Caco-2 (cell line): Measurements from ENCODE around the gene AGPS. TPM values are rescaled to one million over a fixed set of nuclear protein-coding genes. Genes with fewer than 3 reads are reported as not detected.

Source experiments
- BruUV-seq: library from RNA; stranded (reverse); fragments of 400-500 nt; replicated peaks from 2 replicates; lab custom pipeline; 2021; lab: Mats Ljungman, UMichigan
- CTCF ChIA-PET: fragments of 300-600 bp; sonication (Branson Sonifier 250); formaldehyde crosslinking; loops from one replicate; lab custom pipeline; 2022; ENCODE audit warnings: antibody characterized with exemption; lab: Charles Lee
- POLR2A ChIA-PET: fragments of 300-600 bp; sonication (Branson Sonifier 250); formaldehyde crosslinking; loops from one replicate; lab custom pipeline; 2022; ENCODE audit warnings: antibody characterized with exemption; lab: Charles Lee
- DNase-seq, 2 experiments: peaks; one replicate each; pipeline versions ENCODE4 v3.0.0 to v3.0.0-alpha.2; 2020 to 2022
- H3K27me3 ChIP-seq: replicated peaks from 2 replicates; pipeline ENCODE4 v1.6.0; 2011; ENCODE audit warnings: low read length; ENCODE audit not compliant: control insufficient read depth, insufficient read depth
- H3K36me3 ChIP-seq: 2 replicates; pipeline ENCODE4 v1.5.1; 2011; ENCODE audit warnings: low read length; ENCODE audit not compliant: control insufficient read depth, insufficient read depth
- H3K4me1 ChIP-seq: fragments of 250-450 bp; sonication (Bioruptor Pico); 2 replicates; pipeline ENCODE4 v1.5.1; 2020; ENCODE audit warnings: mild to moderate bottlenecking
- H3K4me3 ChIP-seq: 2 replicates; pipeline ENCODE4 v1.5.1; 2011; ENCODE audit warnings: low read depth, mild to moderate bottlenecking, control low read depth, low read length
- H3K9me3 ChIP-seq: fragments of 250-450 bp; sonication (Bioruptor Pico); 2 replicates; pipeline ENCODE4 v1.5.1; 2020; ENCODE audit warnings: mild to moderate bottlenecking, moderate library complexity
- H3K27ac Mint-ChIP-seq: one replicate; pipeline ENCODE4 v1.8.0; 2022; ENCODE audit warnings: mixed read lengths; ENCODE audit not compliant: unreplicated experiment
- H3K27me3 Mint-ChIP-seq: one replicate; pipeline ENCODE4 v1.8.0; 2022; ENCODE audit warnings: mixed read lengths; ENCODE audit not compliant: insufficient read depth, unreplicated experiment
- H3K36me3 Mint-ChIP-seq: one replicate; pipeline ENCODE4 v1.8.0; 2022; ENCODE audit warnings: mild to moderate bottlenecking, mixed read lengths; ENCODE audit not compliant: insufficient read depth, unreplicated experiment
- H3K4me1 Mint-ChIP-seq: one replicate; pipeline ENCODE4 v1.8.0; 2022; ENCODE audit warnings: low read depth, mixed read lengths; ENCODE audit not compliant: unreplicated experiment
- H3K4me3 Mint-ChIP-seq: one replicate; pipeline ENCODE4 v1.8.0; 2022; ENCODE audit warnings: mild to moderate bottlenecking, moderate library complexity, mixed read lengths; ENCODE audit not compliant: unreplicated experiment
- H3K9me3 Mint-ChIP-seq: one replicate; pipeline ENCODE4 v1.8.0; 2022; ENCODE audit warnings: mixed read lengths; ENCODE audit not compliant: unreplicated experiment
- intact Hi-C: fragments of 100-400 bp; cut with micrococcal nuclease; formaldehyde crosslinking; loops from one replicate; pipeline ENCODE4 v1.10.0; 2022; ENCODE audit not compliant: unreplicated experiment
- total RNA-seq: library from RNA; stranded (reverse); gene quantifications from 2 replicates; pipeline ENCODE4 v1.2.3, GENCODE V29; 2022
- TF ChIP-seq, protein P1 (sequence below), 2 experiments: fragments of 200-600 bp in 1 of 2; IDR thresholded peaks; 1 replicate in 1 of 2; 2 replicates in 1 of 2; pipeline versions ENCODE4 v1.5.1 to v1.8.0; 2011 to 2022; ENCODE audit warnings: antibody characterized with exemption in 1 of 2, control low read depth in 1 of 2, inconsistent platforms in 1 of 2, low read depth in 1 of 2, low read length in 1 of 2, mild to moderate bottlenecking in 1 of 2, moderate library complexity in 1 of 2; ENCODE audit not compliant: insufficient read depth in 1 of 2, severe bottlenecking in 1 of 2, unreplicated experiment in 1 of 2

Gene AGPS
- total RNA-seq, 1 experiment from 2014 or later = 105 TPM

DNA sequence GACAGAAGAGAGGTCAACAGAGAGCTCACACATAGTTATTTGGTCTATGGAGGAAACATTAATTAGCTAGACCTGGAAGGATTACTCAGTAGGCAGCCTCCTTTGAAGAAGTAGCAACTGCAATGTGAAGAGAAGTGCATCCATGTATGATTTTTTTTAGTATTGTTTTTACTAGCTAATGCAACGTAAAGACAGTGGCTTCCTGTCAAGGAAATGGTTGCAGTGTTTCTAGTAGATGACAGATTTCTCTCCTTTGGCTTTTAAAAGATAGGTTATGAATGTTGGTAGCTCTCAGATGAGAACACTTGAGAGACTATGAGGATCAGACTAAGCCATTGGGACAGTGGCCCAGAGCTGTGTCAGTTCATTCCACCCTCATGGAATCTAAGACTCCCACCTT lies 175.8 kb downstream of the AGPS start:
- BruUV-seq = no TSS peak
- H3K27me3 ChIP-seq = no peaks in the 10 kb centered on the region; the same call in 1 of the 2 replicates
- Mint-ChIP-seq H3K36me3 (no peaks in the 10 kb centered on the region), H3K27ac (no peak overlapping the region), H3K4me3 (no peak overlapping the region), H3K4me1 (no peaks in the 10 kb centered on the region), H3K27me3 (peaks cover 3% of the 10 kb centered on the region), H3K9me3 (no peaks in the 10 kb centered on the region)
- no peak for DNase-seq
- POLR2A ChIA-PET = no interaction called here
- H3K36me3 ChIP-seq = no peaks in the 10 kb centered on the region
- no peak overlapping the region for H3K4me3 ChIP-seq
- CTCF ChIA-PET = no interaction called here
- no peaks in the 10 kb centered on the region for H3K9me3 ChIP-seq
- intact Hi-C loops = no loop called here
- TF ChIP-seq, protein P1, sequence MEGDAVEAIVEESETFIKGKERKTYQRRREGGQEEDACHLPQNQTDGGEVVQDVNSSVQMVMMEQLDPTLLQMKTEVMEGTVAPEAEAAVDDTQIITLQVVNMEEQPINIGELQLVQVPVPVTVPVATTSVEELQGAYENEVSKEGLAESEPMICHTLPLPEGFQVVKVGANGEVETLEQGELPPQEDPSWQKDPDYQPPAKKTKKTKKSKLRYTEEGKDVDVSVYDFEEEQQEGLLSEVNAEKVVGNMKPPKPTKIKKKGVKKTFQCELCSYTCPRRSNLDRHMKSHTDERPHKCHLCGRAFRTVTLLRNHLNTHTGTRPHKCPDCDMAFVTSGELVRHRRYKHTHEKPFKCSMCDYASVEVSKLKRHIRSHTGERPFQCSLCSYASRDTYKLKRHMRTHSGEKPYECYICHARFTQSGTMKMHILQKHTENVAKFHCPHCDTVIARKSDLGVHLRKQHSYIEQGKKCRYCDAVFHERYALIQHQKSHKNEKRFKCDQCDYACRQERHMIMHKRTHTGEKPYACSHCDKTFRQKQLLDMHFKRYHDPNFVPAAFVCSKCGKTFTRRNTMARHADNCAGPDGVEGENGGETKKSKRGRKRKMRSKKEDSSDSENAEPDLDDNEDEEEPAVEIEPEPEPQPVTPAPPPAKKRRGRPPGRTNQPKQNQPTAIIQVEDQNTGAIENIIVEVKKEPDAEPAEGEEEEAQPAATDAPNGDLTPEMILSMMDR (IDR thresholded peaks at IDR 0.05; ENCODE audit: insufficient read depth in 1 of 2, low read depth in 1 of 2, low read length in 1 of 2, severe bottlenecking in 1 of 2, unreplicated experiment in 1 of 2) = no peak
- H3K4me1 ChIP-seq = no peaks in the 10 kb centered on the region

DNA sequence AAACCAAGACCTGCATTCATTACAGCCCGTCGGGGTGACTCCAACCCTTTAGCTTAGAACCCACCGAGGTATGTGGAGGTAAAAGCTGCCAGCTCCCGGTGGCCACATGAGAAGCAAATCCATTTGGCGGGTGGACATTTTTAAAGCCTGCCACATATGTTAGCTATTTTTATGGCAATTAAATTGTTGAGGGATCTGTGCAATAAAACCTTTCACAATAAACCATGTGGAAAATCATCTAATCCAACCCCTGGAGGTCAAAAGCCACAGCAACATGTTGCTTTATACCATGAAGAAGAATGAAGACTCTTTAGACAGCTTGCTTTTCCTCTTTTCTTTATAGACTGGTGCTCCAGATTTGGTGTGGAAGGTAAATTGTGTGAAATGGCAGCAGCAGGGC lies 176.3 kb downstream of the AGPS start:
- POLR2A ChIA-PET = no interaction called here
- CTCF ChIA-PET = no interaction called here
- DNase-seq = no peak

DNA sequence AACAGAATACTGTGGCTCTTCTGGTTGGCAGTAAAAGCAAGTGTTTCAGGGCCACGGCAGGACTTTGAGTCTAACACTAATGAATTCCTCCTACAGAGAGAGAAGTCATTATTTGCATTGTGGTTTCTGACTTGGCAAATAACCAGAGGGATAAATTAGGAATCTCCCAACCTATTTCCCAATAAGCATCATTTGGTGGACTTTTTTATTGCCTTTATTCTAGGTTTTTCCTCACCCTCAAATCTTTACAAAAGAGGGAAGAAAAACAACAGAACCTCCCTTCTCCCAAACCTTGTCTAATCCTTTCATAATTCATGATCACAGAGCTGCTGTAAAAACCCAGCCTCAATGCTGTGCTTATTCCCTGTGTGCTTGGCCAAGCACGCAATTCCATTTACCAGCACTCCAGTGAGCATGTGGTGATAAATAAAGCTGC lies 179.7 kb downstream of the AGPS start:
- DNase-seq = no peak
- Histone ChIP-seq H3K4me1 (no peaks in the 10 kb centered on the region), H3K27me3 (no peaks in the 10 kb centered on the region; the same call in 1 of the 2 replicates), H3K36me3 (no peaks in the 10 kb centered on the region), H3K4me3 (no peak overlapping the region), H3K9me3 (no peaks in the 10 kb centered on the region)
- Mint-ChIP-seq H3K4me3 (no peak overlapping the region), H3K27ac (no peak overlapping the region), H3K9me3 (no peaks in the 10 kb centered on the region), H3K36me3 (no peaks in the 10 kb centered on the region), H3K4me1 (no peaks in the 10 kb centered on the region), H3K27me3 (peaks cover 3% of the 10 kb centered on the region)
- intact Hi-C loops = loop anchor here (2.0 kb wide), 1 partner anchor 19 kb away; a partner anchor contains a TSS
- CTCF ChIA-PET = no interaction called here
- POLR2A ChIA-PET = no interaction called here
- BruUV-seq = no TSS peak
- TF ChIP-seq, protein P1 (IDR thresholded peaks at IDR 0.05; ENCODE audit: insufficient read depth in 1 of 2, low read depth in 1 of 2, low read length in 1 of 2, severe bottlenecking in 1 of 2, unreplicated experiment in 1 of 2) = no peak

More for the DNA sequence above, 176.3 kb downstream of the AGPS start:
- Histone ChIP-seq H3K4me1 (no peaks in the 10 kb centered on the region), H3K4me3 (no peak overlapping the region), H3K9me3 (no peaks in the 10 kb centered on the region), H3K36me3 (no peaks in the 10 kb centered on the region), H3K27me3 (no peaks in the 10 kb centered on the region; the same call in 1 of the 2 replicates)
- BruUV-seq = no TSS peak
- no peaks in the 10 kb centered on the region for H3K4me1 Mint-ChIP-seq
- intact Hi-C loops = no loop called here
- H3K27ac Mint-ChIP-seq = no peak overlapping the region
- peaks cover 3% of the 10 kb centered on the region for H3K27me3 Mint-ChIP-seq
- H3K4me3 Mint-ChIP-seq = no peak overlapping the region
- no peaks in the 10 kb centered on the region for H3K36me3 Mint-ChIP-seq
- TF ChIP-seq, protein P1 (IDR thresholded peaks at IDR 0.05; ENCODE audit: insufficient read depth in 1 of 2, low read depth in 1 of 2, low read length in 1 of 2, severe bottlenecking in 1 of 2, unreplicated experiment in 1 of 2) = no peak
- no peaks in the 10 kb centered on the region for H3K9me3 Mint-ChIP-seq
